Stimulated activated CD8-positive, alpha-beta memory T cell treated with anti-CD3 and anti-CD28 coated beads, Interleukin-12 subunit alpha, Interleukin-12 subunit beta, amount 100 ng/mL, for 4 hours (primary cell): ENCODE data around the gene USP10.

Experiments
- DNase-seq: peaks from one replicate; pipeline ENCODE4 v3.0.0-alpha.2; 2020; ENCODE audit warnings: low read depth

USP10 gene

DNA sequence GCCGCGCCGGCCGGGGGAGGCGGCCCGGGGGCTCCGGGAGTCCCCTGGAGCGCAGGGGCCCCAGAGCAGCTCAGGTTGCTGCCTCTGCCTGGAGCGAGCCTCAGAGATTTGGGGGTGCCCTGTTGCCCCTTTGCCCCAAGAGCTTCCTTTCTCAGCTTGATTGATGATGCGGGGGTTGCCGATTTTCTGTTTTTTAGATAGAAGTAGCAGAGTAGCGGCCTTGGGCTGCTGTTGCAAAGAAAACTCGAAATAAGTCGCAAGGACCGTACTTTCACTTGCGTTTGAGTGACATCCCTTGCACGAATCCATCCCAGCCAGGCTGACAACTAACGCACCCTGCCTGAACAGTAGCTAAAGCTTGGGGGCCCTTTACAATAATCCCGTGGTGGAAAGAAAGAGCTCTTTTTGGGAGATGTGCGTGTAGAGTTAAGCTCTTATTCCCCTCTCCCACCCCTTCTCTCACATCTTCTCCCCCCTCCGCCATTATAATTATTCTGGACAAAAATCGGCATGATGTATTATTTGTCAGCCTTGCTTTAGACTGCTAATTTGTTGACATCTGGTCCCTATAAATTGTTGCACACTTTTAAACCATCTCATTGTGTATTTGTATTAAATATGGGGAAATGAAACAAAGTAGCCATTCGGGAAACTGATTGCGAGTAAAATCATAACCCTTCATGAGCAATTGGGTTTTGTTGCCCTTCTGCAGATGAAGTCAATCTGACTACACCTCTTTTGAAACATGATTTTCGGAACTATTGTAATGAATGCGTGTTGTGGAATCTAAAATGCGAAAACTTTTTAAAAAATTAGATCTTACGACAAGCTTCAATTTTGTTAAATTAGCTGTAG, 873 bp downstream of the USP10 start:
- peak; percentile 9 for DNase-seq

DNA sequence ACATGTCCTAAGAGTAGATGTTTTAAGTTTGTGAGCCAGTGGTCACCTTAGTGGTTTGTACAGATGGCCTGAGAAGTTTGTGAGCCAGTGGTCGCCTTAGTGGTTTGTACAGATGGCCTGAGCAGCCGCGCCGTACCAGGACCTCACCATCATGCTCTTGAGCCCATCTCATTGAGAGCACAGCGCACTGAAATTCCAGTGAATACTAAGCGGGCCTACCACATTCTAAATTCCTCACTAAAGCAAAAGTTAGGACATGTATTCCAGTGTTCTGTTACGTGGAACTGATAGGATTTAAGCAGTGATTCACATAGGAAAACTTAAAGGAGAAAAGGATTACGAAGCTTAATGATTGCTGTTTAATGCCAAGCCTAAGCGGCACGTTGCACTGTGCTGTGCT, 3.9 kb downstream of the USP10 start:
- no peak for DNase-seq

DNA sequence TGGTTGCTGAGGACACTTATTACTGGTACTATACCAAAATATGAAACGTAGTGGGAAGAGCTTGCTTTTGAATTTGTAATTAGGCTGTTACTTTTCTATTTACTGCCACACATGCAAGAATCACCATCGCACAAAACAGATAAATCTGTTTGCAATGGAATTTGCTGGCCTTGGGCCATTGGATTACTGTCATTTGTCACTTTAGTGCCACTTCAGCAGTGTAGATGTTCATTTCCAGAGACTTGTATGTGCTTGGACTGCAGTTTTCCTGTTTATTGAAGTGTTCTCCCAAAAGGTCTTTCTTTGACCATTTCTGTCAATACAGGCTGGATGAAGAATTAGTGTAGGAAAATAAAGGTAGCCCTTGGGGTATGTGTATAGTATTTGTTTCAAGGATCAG, 4.5 kb downstream of the USP10 start:
- DNase-seq = no peak

DNA sequence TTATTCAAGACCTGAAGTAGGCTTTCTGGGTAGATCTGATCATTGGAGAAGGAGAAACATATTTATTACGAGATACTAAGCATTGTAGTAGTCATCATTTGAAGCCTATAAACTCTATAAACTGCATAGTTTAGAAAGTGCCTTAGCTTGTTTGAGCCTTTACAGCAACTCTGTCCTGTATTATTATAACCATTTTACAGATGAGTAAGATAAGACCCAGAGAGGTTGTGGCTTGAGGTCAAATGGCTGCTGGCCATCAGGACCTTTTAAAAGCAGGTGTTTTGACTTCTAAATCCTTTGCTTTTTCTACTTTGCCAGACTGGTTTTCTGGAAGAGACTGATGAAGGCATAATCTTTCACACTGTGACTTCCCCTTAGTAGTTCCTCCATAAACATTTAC, 7.1 kb downstream of the USP10 start:
- no peak for DNase-seq

DNA sequence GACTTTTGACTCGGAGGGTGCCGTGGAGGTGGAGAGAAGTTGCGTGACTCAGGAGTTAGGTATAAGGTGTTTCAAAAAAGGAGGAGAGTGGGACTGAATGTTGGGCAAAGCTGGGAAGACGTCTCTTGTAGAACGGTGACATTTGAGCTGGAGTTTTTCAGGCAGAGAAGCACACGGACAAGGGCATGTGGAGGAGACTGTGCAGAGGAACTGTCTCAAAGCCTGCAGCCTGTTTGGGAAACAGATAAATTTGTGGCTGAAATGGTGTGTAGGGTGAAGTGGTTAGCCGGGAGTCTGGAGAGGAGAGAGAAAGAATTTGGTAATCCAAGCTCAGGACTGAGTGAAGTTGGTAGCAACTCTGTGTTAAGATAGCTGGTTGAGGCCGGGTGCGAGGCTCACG, 9.8 kb downstream of the USP10 start:
- no peak for DNase-seq

DNA sequence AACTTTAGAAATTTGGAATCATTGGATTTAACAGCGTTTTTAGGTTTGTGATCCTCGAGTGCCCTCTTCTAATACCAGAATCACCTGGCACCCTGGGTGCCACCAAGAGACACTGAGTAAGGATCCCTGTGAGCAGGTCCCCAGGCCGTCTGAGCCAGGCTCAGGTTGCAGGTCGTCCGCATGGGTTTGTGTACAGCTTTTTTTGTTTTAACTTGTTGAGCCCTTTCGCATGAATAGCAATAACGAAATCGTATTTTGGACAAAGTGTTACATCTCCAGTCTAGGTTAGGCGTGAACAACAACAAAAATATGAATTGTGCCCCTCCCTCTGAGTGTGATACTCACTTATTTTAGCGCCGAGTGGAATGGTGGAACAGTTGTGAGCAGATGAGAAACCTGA, 10.9 kb downstream of the USP10 start:
- no peak for DNase-seq

DNA sequence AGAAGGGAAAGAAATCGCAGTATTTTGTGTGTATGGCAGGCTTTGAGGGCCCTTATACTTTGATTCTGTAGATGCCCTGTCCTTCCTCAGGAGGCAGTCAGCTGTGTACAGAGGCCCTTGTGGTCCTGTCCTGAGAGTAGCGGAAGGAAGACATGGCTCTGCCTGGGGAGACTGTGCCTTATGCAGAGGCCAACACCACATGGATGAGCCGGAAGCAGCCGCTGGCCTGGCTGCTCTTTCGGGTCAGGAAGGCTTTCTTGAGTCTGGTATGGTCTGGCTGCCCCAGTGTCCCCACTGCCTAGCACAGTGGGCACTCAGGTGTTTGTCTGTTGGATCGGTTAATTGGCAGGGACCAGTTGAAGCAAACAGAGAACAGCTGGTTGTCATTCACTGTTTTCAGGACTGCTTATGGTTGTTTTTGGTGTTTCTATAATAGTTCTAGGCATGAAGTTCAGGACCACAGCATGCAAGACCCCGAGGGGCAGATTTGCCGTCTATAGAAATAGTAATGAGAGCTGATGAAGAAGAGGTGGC, 12.4 kb downstream of the USP10 start:
- DNase-seq = no peak

DNA sequence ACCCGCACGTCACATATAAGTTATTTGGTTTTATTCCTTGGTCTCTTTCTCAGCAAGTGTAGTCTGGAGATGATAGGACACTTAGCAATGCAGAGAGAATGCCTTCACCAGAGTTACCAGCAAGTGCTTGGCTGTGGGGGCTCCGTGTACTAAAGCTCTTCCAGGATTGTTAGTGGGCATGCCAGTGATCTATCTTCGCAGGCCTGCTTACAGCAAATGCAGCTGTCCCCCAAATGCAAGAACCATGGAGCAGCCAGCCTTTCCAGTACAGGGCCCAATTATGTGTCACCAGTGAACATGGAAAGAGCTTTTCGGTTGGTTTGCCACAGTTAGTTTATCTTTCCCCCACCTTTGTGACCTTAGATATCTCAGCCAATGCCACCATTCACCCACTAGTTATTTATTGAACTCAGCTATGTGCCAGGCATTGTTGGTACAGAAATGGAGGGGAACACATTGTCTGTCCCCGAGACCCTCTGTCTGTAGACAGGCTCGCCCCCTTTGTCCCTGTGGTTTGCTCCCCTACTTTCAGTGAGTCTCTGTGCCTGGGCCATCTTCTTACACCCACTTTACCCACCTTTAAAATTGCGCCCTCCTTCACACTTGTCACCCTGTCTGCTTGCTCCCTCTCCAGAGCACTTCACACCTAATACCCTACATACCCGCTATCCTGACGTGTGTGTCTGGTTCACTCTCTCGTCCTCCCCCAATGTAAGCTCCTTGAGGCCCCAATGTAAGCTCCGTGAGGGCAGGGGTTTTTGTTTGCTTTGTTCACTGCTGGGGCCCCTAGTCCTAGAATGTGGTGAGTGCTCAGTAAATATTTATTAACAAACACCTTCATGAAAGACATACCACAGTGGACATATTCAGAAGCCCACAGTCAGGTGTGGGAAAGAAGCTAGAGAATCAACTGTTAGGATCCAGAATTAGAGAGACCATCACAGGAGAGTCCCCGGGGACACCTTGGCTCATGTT, 13.3 kb downstream of the USP10 start:
- DNase-seq = no peak

DNA sequence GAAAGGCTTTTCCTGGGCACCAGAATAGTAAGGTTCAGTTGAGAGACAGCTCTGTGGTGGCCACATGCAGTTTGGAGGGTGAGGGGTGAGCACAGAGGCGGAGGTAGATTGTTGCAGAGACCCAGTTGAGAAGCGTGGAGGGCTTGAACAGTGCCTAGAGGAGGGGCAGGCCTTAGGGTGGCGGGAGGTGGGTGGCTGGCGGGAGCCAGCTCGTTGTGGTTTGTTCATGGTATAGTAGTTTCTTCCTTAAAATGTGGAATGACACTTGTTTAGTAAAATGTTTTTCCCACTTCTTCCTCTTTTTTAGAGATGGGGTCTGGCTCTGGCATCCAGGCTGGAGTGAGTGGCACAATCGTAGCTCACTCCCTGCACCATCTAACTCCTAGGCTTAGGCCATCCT, 14.2 kb downstream of the USP10 start:
- no peak for DNase-seq

DNA sequence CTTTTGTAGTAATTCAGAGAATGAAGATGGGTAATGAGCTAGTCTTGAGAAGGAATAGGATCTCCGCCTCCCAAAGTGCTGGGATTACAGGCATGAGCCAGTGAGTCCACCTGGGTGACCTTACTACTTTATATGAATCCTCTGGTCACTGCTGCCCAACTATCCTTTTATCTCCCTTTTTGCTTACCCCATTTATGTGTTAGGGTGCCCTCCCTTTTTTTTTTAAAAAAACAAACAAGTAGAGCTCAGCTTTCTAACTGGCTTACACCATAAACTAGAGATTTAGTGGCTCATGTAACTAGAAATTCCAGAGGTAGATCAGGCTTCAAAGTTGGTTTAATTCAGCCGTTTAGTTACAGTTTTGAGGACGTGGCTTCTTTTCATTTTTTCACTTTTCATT, 15.6 kb downstream of the USP10 start:
- DNase-seq = no peak

DNA sequence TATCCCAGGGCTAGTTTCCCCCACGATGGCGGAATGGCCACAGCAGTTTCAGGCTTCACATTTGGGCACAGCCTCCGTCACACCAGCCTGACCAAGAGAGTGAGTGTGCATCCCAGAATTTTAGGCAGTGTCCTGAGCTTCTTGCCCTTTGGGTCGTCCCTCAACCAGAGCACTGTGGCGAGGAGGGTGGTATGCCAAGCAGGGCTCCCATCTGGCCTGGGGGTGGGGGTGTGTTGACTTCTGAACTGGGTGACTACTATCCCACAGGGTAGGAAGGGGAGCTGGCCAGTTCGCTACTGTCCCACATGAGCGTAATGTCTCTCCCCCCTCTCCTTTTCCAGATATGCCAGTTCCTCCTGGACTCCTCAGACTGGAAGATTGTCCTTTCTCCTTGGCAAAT, 16.1 kb downstream of the USP10 start:
- DNase-seq = no peak

DNA sequence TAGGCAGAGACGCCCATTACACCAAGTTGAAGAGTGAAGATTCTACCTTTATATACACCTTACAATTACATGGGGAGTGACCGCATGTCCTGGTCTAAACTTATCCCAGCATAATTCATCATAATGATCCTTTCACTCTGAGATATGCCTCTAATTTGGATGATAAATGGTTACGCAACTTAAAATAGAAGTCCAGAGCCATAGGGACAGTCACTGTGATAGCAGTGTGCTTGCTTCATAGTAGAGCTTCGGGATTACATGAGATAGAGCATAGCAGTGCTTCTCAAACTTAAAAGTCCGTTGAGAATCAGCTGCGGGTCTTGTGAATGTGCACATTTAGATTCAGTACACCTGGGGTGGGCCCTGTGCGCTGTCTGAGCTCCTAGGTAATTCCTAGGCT, 16.9 kb downstream of the USP10 start:
- DNase-seq = no peak

DNA sequence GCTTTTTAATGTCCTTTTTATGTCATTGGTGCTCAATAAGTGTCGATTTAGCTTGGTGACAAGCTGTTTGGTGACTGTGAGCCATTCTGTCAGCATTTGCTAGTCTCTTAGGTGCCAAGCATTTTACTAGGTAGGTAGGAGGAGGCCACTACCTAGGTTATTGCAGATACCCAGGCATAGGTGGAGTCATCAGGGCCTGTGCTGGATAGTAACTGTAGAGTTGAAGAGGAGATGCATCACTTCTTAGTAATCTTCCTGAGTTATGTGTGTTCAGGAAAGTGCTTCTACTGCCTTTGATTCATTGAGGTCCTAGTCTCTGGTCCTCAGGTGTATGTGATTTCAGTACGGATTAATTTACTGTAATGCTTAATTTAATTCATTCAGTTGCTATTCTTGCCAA, 17.7 kb downstream of the USP10 start:
- DNase-seq = no peak

DNA sequence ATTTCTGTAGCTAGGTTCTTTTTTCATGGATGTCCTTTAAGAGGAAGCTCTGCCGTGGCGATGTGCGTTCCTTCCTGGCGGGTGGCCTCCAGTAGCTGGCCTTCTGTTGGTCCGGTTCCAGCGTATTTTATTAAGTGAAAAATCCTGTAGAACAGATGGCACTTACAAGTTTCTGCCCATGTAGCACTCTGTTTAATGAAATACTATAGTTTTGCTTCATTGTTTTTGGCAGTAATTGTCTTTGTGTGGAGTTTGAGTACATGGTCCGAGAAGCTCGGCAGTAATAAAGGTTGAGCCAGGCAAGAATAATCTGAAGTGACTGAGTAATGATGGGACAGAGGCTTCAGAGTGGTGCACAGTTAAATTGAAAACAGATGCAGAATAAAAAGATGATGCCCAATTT, 20.4 kb downstream of the USP10 start:
- DNase-seq = no peak

DNA sequence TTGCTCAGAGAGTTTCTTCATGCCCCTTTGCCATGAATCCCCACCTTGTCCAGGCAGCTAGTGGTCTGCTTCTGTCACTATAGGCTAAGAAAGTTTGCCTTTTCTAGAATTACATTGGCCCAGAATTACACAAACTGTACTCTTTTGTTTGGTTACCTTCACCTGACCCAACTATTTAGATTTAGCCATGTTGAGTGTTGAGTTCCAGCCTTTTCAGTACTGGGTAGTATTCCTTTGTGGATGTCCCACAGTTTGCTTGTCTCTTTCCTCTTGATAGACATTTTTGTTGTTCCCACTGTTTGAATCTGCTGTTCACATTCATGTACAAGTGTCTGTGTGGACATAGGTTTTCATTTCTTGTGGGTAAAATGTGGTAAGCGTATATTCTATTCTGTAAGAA, 22.3 kb downstream of the USP10 start:
- no peak for DNase-seq

DNA sequence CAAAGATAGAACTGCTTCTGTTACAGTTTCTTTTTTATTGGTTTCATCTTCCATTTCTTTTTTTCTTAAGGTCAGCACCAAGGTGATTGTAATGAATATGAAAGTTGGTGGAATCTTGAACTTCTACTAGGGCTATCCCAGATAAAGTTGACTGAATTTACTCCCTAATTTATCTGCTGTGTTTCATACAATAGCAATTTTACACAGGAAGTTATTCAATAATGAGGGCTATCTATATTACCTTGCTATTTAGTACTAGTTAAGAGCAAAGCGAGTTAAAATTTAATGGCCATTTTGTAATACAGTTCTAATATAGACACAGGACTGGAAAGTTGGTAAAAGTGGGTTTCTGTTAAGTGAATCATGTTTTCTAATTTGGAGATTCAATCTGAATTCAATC, 24.1 kb downstream of the USP10 start:
- DNase-seq = no peak

DNA sequence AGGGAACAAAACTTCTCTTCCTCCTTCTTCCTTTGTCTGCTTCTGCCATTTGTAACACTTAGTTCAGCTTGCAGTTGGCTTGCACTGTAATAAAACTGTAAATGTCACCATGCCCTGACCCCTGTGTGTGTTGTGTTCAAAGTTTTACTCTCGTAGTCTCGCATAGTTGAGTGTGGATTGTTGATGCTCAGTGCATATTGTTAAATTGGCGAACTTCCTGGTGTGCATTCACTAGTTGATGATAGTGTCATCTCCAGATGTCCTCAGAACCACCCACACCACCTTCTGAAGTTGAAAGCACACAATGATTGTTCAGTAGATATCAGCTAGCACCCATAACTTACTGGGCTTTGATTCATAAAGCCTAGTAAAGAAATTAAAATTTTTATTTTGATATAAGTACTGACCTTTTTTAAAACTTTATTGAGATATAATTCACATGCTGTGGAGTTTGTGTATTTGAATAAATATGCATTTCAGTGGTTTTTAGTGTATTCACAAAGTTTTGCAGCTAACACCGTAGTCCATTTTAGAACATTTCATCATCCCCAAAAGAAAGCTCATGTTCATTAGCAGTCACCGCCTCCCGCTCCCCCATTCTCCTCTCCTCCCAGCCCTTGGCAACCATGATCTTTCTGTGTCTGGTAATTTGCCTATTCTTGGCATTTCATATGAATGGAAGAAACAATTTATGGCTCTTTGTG, 25.0 kb downstream of the USP10 start:
- no peak for DNase-seq

DNA sequence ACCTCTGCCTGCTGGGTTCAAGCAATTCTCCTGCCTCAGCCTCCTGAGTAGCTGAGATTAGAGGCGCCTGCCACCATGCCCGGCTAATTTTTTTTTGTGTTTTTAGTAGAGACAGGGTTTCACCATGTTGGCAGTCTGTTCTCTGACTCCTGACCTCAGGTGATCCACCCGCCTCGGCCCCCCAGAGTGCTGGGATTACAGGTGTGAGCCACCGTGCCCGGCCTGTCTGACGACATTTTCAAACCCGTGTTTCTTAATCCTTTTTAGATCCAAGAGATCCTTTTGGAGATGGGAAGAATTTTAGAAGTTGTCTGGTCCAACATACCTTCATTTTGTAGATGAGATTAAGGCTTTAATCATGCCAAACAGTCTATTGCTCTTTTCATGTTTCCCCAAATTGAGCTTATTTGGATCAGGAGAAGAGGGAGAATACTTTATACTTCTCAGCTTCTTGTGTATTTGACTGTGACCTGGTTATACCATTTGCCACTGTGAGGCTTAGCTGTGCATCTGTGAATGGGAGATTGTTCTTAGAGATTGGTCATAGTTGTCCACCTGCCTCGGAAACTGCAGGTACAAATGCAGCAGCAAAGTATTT, 25.8 kb downstream of the USP10 start:
- DNase-seq = no peak

DNA sequence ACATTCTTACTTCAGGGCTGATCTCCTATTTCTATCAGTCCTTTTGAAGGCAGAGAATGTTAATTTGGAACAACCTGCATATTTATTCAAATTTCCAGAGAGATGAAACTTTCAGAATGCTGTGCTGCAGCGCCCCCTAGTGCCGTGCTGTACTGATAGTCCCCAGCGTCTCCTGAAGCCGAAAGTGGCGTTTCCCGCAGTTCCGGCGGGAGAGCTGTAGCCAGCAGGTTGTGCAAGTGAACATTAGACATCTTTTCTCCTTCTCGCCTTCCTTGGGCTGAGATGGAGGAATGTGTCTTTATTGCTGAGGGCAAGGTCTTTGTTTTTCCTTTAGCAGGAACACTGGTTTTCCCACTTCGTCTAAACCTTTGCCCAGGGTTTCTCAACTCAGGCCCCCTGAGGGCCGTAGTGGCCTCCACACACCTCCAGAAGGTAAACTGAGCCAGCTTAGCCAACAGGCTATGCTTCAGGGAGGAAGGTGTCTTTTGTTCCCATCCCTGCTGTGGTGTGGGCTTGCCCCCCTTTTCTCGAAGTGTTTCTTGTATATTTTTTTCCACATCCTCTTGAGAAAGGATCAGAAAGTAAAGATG, 26.4 kb downstream of the USP10 start:
- DNase-seq = peak; percentile 48

DNA sequence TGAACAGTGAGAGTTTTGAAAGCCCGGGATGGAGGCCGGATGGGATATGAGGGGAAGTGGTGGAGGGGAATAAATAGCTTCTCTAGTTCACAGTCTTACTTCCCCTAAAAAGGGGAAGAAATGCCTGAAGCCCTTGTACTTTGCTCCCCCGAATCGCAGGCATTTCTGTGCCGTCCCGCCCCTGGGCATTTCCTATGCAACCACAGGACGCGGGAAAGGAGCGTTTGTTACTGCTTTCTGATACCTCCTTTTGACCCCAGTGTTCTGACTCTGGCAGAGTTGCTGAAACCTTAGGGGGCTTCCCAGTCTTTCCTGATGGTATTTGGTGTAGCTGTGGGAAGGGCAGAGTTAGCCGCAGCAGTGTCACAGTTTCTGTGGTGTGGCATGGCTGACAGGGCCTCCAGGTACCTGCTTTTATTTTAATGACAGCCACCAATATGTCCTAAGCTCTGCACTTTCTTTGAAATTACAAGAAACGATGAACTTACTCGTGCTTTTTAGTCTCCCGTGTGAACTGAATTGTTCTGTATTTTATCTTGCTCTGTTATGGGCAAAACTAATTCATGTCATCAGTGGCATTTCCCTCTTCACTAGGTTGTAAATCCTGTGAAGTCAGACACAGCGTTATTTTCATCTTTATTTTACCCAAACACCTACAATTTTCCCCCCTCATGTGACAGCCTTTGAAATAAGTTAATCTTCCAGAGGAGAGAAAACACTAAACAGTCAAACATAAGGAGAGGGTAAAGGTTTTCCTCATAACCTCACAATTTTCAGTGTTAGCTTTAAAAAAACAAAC, 27.1 kb downstream of the USP10 start:
- no peak for DNase-seq
